ENCODE results near the gene ZNF212. TPM values are rescaled to one million over a fixed set of nuclear protein-coding genes. Genes with fewer than 3 reads are reported as not detected.

The ZNF212 gene
- total RNA-seq, 1 donor from 2014 or later = 2.8 TPM

GRCh38 chr7:149284850-149285585, 45.6 kb downstream of the ZNF212 start:
- peak; percentile 74 to 93 for DNase-seq (ENCODE audit: low read depth in 2 of 2)

- peak in 1 of 2 donors; percentile 26 for DNase-seq (ENCODE audit: low read depth in 2 of 2)
These were observed 46.2 kb downstream of the ZNF212 start for GRCh38 chr7:149285603-149286002.

GRCh38 chr7:149286811-149287400, 47.5 kb downstream of the ZNF212 start:
- no peak for DNase-seq (ENCODE audit: low read depth in 2 of 2)

- DNase-seq (ENCODE audit: low read depth in 2 of 2) = no peak
These were observed 48.2 kb downstream of the ZNF212 start for GRCh38 chr7:149287622-149288021.

GRCh38 chr7:149289262-149289661, 49.8 kb downstream of the ZNF212 start:
- DNase-seq (ENCODE audit: low read depth in 2 of 2) = no peak

GRCh38 chr7:149289856-149290255, 50.4 kb downstream of the ZNF212 start:
- DNase-seq (ENCODE audit: low read depth in 2 of 2) = no peak

- DNase-seq (ENCODE audit: low read depth in 2 of 2) = no peak
These were observed 51.8 kb downstream of the ZNF212 start for GRCh38 chr7:149291036-149291780.

GRCh38 chr7:149291781-149292461, 52.5 kb downstream of the ZNF212 start:
- no peak for DNase-seq (ENCODE audit: low read depth in 2 of 2)

GRCh38 chr7:149292462-149292823, 53.0 kb downstream of the ZNF212 start:
- DNase-seq (ENCODE audit: low read depth in 2 of 2) = no peak

- no peak for DNase-seq (ENCODE audit: low read depth in 2 of 2)
These were observed 53.9 kb downstream of the ZNF212 start for GRCh38 chr7:149293338-149293737.

- no peak for DNase-seq (ENCODE audit: low read depth in 2 of 2)
These were observed 54.6 kb downstream of the ZNF212 start for GRCh38 chr7:149293946-149294633.

- no peak for DNase-seq (ENCODE audit: low read depth in 2 of 2)
These were observed 55.4 kb downstream of the ZNF212 start for GRCh38 chr7:149294634-149295480.

GRCh38 chr7:149295481-149295850, 56.0 kb downstream of the ZNF212 start:
- no peak for DNase-seq (ENCODE audit: low read depth in 2 of 2)

- DNase-seq (ENCODE audit: low read depth in 2 of 2) = no peak
These were observed 56.9 kb downstream of the ZNF212 start for GRCh38 chr7:149296368-149296767.

GRCh38 chr7:149297034-149297755, 57.7 kb downstream of the ZNF212 start:
- DNase-seq (ENCODE audit: low read depth in 2 of 2) = no peak

GRCh38 chr7:149300620-149301285, 61.3 kb downstream of the ZNF212 start:
- DNase-seq (ENCODE audit: low read depth in 2 of 2) = peak in 1 of 2 donors; percentile 19

- no peak for DNase-seq (ENCODE audit: low read depth in 2 of 2)
These were observed 62.8 kb downstream of the ZNF212 start for GRCh38 chr7:149302222-149302621.

GRCh38 chr7:149302865-149303264, 63.4 kb downstream of the ZNF212 start:
- DNase-seq (ENCODE audit: low read depth in 2 of 2) = no peak

- DNase-seq (ENCODE audit: low read depth in 2 of 2) = no peak
These were observed 64.6 kb downstream of the ZNF212 start for GRCh38 chr7:149304006-149304405.

All from dermis microvascular lymphatic vessel endothelial cell (primary cell).